GM12891 (cell line): Measurements from ENCODE around the gene INTS7.

Experiments used
- POLR2A ChIP-seq: IDR thresholded peaks from 2 replicates; pipeline ENCODE4 v1.6.1; 2011; ENCODE audit warnings: low read depth, low read length, control low read depth
- POLR2AphosphoS5 ChIP-seq: IDR thresholded peaks from 2 replicates; pipeline ENCODE4 v1.6.1; 2011; ENCODE audit warnings: low read depth, low read length, control low read depth
- SPI1 ChIP-seq: IDR thresholded peaks from 2 replicates; pipeline ENCODE4 v1.6.1; 2011; ENCODE audit warnings: low read depth, low read length, control low read depth
- TAF1 ChIP-seq: IDR thresholded peaks from 2 replicates; pipeline ENCODE4 v1.6.1; 2011; ENCODE audit warnings: low read depth, low read length, control low read depth

DNA sequence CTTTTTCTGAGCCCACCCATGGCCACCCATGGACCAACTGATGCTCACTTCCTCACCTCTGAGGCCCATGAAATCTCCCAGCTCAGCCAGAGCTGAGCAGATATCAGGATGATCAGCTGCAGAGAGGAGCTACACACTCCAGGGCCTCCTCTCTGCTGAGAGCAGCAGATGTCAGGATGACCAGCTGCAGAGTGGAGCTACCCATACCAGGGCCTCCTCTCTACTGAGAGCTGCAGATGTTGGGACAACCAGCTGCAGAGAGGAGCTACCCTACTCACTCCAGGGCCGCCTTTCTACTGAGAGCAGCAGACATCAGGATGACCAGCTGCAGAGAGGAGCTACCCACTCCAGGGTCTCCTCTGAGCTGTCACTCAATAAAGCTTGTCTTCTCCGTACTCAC lies 133.4 kb downstream of the INTS7 start:
- no peak for TF ChIP-seq POLR2A
- no peak for TF ChIP-seq SPI1
- no peak for TF ChIP-seq TAF1
- TF ChIP-seq POLR2AphosphoS5 = no peak
